HCT116 (cell line): Measurements from ENCODE around the gene ANKRD55.

Experiments
- CTCF ChIP-seq, 3 experiments: fragments of 200-600 bp in 1 of 3; sonication (generic) in 1 of 3; IDR thresholded peaks in 2 of 3; conservative IDR thresholded peaks in 1 of 3; 2 replicates each; pipeline ENCODE4 v1.5.1; 2012 to 2017; ENCODE audit warnings: low read depth in 2 of 3, low read length in 2 of 3, antibody characterized with exemption in 1 of 3, borderline replicate concordance in 1 of 3, control low read depth in 1 of 3, mild to moderate bottlenecking in 1 of 3, mixed read lengths in 1 of 3, mixed run types in 1 of 3, moderate library complexity in 1 of 3; ENCODE audit not compliant: insufficient read depth in 1 of 3
- EZH2phosphoT487 ChIP-seq: fragments of 200-600 bp; IDR thresholded peaks from 2 replicates; pipeline ENCODE4 v1.6.1; 2018; ENCODE audit warnings: antibody characterized with exemption, borderline replicate concordance
- MAX ChIP-seq: IDR thresholded peaks from 2 replicates; pipeline ENCODE4 v1.6.1; 2012
- POLR2AphosphoS5 ChIP-seq: IDR thresholded peaks from 2 replicates; pipeline ENCODE4 v1.6.1; 2011; ENCODE audit warnings: mild to moderate bottlenecking, low read depth, low read length, moderate library complexity
- REST ChIP-seq: IDR thresholded peaks from 2 replicates; pipeline ENCODE4 v1.6.1; 2012; ENCODE audit warnings: low read depth
- SIN3A ChIP-seq: IDR thresholded peaks from 2 replicates; pipeline ENCODE4 v1.6.1; 2012; ENCODE audit warnings: low read depth
- TCF7L2 ChIP-seq: IDR thresholded peaks from 2 replicates; pipeline ENCODE4 v1.7.0; 2011; ENCODE audit warnings: borderline replicate concordance, inconsistent platforms; ENCODE audit not compliant: insufficient read depth, insufficient read length; ENCODE audit errors: extremely low read depth

GRCh38 chr5:56215019-56215830, 17.9 kb downstream of the ANKRD55 start:
- TF ChIP-seq MAX: no peak
- no peak for TF ChIP-seq SIN3A
- TF ChIP-seq CTCF (IDR thresholded peaks at IDR 0.05 in 2 of 3, conservative IDR thresholded peaks at IDR 0.05 in 1 of 3; ENCODE audit: borderline replicate concordance in 1 of 3, insufficient read depth in 1 of 3, low read depth in 2 of 3, low read length in 2 of 3): no peak
- no peak for TF ChIP-seq REST
- no peak for TF ChIP-seq POLR2AphosphoS5
- no peak for TF ChIP-seq EZH2phosphoT487
- TF ChIP-seq TCF7L2: no peak
